Skeletal muscle tissue (tissue), 4 donors: ENCODE measurements around the gene DRAP1. TPM values are rescaled to one million over a fixed set of nuclear protein-coding genes. Genes with fewer than 3 reads are reported as not detected.
A peak's percentile ranks its signal among the peaks of the same experiment; 100 is the strongest.

ENCODE experiments used
- H3K27ac ChIP-seq: one replicate; pipeline ENCODE4 v1.7.0; 2013; ENCODE audit warnings: mild to moderate bottlenecking, low read depth, low read length, inconsistent platforms
- H3K27me3 ChIP-seq, 3 donors: one replicate each; pipeline ENCODE4 v1.7.0; 2013; ENCODE audit warnings: low read length in 3 of 3; ENCODE audit not compliant: control insufficient read depth in 3 of 3, insufficient read depth in 3 of 3
- H3K36me3 ChIP-seq, 3 donors: one replicate each; pipeline ENCODE4 v1.7.0; 2013; ENCODE audit warnings: low read length in 3 of 3; ENCODE audit not compliant: control insufficient read depth in 3 of 3, insufficient read depth in 3 of 3
- H3K4me1 ChIP-seq, 3 donors: one replicate each; pipeline ENCODE4 v1.7.0; 2013; ENCODE audit warnings: low read length in 3 of 3, mild to moderate bottlenecking in 3 of 3; ENCODE audit not compliant: control insufficient read depth in 3 of 3, insufficient read depth in 3 of 3
- H3K4me3 ChIP-seq, 3 donors: one replicate each; pipeline ENCODE4 v1.7.0; 2013; ENCODE audit warnings: low read length in 3 of 3
- H3K9ac ChIP-seq, 3 donors: one replicate each; pipeline ENCODE4 v1.7.0; 2013; ENCODE audit warnings: low read length in 3 of 3, mild to moderate bottlenecking in 3 of 3, moderate library complexity in 2 of 3, low read depth in 1 of 3
- H3K9me3 ChIP-seq, 3 donors: one replicate each; pipeline ENCODE4 v1.7.0; 2013; ENCODE audit warnings: low read length in 3 of 3; ENCODE audit not compliant: control insufficient read depth in 3 of 3
- total RNA-seq: library from RNA; depleted of rRNA; stranded (reverse); fragments of >200 nt; gene quantifications from one replicate; pipeline ENCODE4 v1.2.3, GENCODE V29; 2014
- donor health status: Osteomylitis.

The DRAP1 gene
- total RNA-seq, 1 donor from 2014 or later, result 71.0 TPM

DNA sequence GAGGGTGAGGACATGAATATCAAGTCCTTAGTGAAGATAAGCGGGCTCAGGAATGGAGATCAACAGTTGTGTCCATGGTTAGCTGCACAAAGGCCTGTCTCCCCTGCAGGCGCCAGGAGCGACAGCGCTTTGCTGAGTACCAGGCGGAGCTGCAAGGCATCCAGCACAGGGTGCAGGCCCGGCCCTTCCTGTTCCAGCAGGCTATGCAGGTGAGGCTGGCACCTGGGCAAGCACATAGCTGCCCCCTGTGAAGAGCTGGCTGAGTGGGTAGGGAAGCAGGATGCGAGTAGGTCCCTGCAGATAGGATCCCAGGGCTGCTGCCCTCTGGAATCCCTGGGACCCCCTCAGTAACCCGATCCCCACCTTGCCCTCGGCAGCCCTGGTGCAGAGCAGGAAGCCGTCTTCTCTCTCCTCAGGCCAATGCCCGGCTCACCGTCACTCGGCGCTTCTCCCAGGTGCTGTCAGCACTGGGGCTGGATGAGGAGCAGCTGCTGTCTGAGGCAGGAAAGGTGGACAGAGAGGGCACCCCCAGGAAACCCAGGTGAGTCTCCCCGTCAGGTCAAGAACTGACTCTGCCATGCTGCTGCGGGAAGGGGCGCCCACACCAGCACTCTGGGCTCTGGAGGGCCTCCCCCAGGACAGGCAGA lies 39.7 kb downstream of the DRAP1 start:
- H3K4me1 ChIP-seq, result peaks cover 17 to 20% (median 18%) of the 10 kb centered on the region in 3 donors
- H3K27ac ChIP-seq, result no peak overlapping the region
- no peaks in the 10 kb centered on the region for H3K9me3 ChIP-seq
- peaks cover 2 to 4% (median 2%) of the 10 kb centered on the region in 3 donors for H3K36me3 ChIP-seq
- peaks cover 4 to 16% (median 4%) of the 10 kb centered on the region in 3 donors for H3K27me3 ChIP-seq
- H3K9ac ChIP-seq, result no peak overlapping the region
- no peak overlapping the region for H3K4me3 ChIP-seq

DNA sequence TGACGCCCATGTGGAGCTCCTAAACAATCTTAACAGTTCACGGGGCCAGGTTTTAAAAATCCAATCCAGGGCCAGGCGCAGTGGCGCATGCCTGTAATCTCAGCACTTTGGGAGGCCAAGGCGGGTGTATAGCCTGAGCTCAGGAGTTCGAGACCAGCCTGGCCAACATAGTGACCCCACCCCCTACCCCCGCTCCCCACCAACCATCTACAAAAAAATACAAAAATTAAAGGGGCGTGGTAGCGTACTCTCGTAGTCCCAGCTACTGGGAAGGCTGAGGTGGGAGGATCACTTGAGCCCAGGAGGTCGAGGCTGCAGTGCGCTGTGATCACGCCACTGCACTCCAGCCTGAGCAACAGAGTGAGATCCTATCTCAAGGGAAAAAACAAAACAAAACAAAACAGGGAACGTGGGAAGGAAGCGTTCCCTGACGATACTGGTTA lies 41.6 kb downstream of the DRAP1 start:
- H3K27me3 ChIP-seq, result peaks cover under 1 to 12% (median under 1%) of the 10 kb centered on the region in 3 donors
- H3K4me3 ChIP-seq, result peak overlapping the region; percentile 75 to 99 (median 89)
- peak overlapping the region; percentile 79 for H3K27ac ChIP-seq
- H3K9ac ChIP-seq, result peak overlapping the region; percentile 83 to 99 (median 98)
- peaks cover 22 to 23% (median 22%) of the 10 kb centered on the region in 3 donors for H3K36me3 ChIP-seq
- H3K4me1 ChIP-seq, result peaks cover 18 to 26% (median 22%) of the 10 kb centered on the region in 3 donors
- no peaks in the 10 kb centered on the region for H3K9me3 ChIP-seq

DNA sequence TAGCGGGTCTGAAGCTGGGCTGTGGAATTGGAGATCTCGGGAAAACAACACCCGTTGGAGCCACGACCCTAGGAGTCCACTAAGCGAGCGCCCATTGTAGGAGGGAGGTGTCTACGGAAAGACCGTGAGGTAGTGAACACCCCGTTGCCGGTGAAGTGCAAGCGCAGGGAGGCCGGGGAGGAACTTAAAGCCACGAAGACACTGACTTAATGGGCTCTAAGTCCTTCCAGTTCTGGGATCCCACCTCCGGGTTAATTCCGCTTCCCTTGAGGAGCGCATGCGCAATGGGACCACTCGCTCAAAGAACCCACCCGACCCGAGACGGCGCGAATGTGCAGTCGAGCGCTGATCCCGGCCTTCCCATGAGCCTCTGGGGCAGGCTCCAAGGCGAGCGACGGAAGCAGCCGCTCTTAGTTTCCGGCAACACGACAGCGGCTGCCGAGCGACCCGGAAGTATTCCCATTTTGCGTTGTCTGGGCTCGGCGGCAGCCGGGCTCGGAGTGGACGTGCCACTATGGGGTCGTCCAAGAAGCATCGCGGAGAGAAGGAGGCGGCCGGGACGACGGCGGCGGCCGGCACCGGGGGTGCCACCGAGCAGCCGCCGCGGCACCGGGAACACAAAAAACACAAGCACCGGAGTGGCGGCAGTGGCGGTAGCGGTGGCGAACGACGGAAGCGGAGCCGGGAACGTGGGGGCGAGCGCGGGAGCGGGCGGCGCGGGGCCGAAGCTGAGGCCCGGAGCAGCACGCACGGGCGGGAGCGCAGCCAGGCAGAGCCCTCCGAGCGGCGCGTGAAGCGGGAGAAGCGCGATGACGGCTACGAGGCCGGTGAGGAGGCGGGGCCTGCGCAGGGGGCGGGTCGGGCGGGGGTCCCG lies 42.3 kb downstream of the DRAP1 start, which contains the start of gene SART1:
SART1 (plus strand) TSS at position 468 of the 874 bp plus-strand sequence; CDS start at position 515, 47 bp downstream.
- Histone ChIP-seq H3K9me3 (no peaks in the 10 kb centered on the region), H3K27ac (peak within 1 kb of the TSS; percentile 79), H3K27me3 (peaks cover 0 to 11% (median 0%) of the 10 kb centered on the region in 3 donors), H3K9ac (peak within 1 kb of the TSS; percentile 83 to 99 (median 98)), H3K36me3 (peaks cover 28 to 30% (median 28%) of the 10 kb centered on the region in 3 donors), H3K4me3 (peak within 1 kb of the TSS; percentile 75 to 99 (median 89)), H3K4me1 (peaks cover 18 to 26% (median 22%) of the 10 kb centered on the region in 3 donors)

DNA sequence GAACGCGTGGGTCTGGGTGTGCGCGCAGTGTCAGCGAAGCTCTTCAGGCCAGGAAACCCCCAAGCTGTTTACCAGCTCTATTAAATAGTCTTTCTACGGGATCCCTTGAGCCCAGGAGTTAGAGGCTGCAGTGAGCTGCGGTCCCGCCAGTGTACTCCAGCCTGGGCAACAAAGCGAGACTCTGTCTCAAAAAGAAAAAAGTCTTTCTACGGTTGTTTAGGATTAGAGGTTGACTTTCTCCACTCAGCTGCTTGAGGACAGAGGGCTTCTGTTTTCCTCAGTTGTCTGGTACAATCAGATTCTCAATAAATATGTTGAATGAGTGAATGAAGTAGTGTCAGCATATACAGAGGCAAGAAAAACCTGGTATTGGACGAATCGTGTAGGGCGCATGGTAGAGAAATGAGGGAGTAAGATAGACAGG lies 42.9 kb downstream of the DRAP1 start:
- H3K9me3 ChIP-seq, result no peaks in the 10 kb centered on the region
- H3K4me3 ChIP-seq, result peak overlapping the region; percentile 75 to 99 (median 89)
- H3K4me1 ChIP-seq, result peaks cover 18 to 26% (median 22%) of the 10 kb centered on the region in 3 donors
- H3K9ac ChIP-seq, result peak overlapping the region; percentile 48 to 98 (median 83)
- no peak overlapping the region for H3K27ac ChIP-seq
- peaks cover 0 to 5% (median 0%) of the 10 kb centered on the region in 3 donors for H3K27me3 ChIP-seq
- peaks cover 35 to 36% (median 35%) of the 10 kb centered on the region in 3 donors for H3K36me3 ChIP-seq

DNA sequence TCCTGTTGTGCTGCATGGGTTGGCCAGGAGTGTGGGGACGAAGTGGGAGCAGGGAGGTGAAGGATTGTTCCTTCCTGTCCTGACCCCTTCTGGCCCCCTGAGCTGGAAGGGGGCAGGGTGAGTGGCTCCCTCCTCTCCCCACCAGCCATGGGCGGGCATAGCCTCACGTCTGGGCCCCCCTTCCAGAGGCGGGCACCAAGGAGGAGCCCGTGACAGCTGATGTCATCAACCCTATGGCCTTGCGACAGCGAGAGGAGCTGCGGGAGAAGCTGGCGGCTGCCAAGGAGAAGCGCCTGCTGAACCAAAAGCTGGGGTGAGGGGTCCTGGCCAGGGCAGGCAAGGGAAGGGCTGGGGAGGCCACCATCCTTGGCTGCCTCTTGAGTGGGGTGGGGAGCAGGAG lies 45.7 kb downstream of the DRAP1 start:
- Histone ChIP-seq H3K4me1 (peaks cover 30 to 44% (median 37%) of the 10 kb centered on the region in 3 donors), H3K36me3 (peaks cover 50 to 55% (median 55%) of the 10 kb centered on the region in 3 donors), H3K4me3 (no peak overlapping the region), H3K9me3 (no peaks in the 10 kb centered on the region), H3K27ac (no peak overlapping the region), H3K27me3 (no peaks in the 10 kb centered on the region), H3K9ac (no peak overlapping the region)

DNA sequence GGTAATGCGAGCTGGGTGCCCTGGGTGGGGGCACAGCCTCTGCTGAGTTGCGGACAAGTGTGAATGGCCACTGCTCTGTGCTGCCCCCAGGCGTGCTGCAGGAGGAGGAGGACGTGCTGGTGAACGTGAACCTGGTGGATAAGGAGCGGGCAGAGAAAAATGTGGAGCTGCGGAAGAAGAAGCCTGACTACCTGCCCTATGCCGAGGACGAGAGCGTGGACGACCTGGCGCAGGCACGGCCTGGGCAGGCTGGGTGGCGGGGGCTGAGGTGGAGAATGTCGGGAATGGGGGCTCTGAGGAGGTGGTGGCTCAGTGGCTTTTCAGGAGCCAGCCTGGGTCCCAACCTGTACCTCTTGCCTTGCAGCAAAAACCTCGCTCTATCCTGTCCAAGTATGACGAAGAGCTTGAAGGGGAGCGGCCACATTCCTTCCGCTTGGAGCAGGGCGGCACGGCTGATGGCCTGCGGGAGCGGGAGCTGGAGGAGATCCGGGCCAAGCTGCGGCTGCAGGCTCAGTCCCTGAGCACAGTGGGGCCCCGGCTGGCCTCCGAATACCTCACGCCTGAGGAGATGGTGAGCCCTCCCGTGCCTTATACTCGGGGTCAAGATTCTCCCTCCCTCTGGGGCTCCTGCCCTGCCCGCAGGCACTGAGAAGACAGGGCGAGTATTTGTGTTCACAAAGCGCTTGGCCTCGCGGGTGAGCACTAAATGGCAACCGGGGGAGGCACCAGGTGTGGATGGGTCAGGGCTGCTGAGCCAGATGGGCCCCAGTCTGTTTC lies 46.9 kb downstream of the DRAP1 start:
- peaks cover 56 to 62% (median 59%) of the 10 kb centered on the region in 3 donors for H3K36me3 ChIP-seq
- no peaks in the 10 kb centered on the region for H3K9me3 ChIP-seq
- H3K4me3 ChIP-seq, result no peak overlapping the region
- H3K9ac ChIP-seq, result no peak overlapping the region
- no peak overlapping the region for H3K27ac ChIP-seq
- no peaks in the 10 kb centered on the region for H3K27me3 ChIP-seq
- H3K4me1 ChIP-seq, result peaks cover 30 to 46% (median 37%) of the 10 kb centered on the region in 3 donors

DNA sequence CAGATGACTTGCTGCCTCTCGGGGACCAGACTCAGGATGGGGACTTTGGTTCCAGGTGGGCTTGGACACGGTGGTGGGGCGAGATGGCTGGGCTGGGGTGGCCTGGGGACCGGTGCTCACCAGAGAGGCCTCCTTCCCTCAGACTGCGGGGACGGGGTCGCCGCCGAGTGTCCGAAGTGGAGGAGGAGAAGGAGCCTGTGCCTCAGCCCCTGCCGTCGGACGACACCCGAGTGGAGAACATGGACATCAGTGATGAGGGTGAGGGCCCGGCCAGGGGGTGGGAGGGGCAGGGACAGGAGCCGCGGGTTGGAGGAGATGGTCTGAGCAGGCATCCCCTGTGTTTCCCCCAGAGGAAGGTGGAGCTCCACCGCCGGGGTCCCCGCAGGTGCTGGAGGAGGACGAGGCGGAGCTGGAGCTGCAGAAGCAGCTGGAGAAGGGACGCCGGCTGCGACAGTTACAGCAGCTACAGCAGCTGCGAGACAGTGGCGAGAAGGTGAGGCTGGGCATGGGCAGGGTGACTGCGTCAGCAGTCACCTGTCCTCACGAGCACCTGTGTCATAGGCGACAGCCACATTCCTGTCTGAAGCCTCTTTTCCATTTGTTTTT lies 48.2 kb downstream of the DRAP1 start:
- no peaks in the 10 kb centered on the region for H3K9me3 ChIP-seq
- H3K9ac ChIP-seq, result no peak overlapping the region
- H3K27me3 ChIP-seq, result no peaks in the 10 kb centered on the region
- peaks cover 27 to 42% (median 33%) of the 10 kb centered on the region in 3 donors for H3K4me1 ChIP-seq
- peaks cover 56 to 64% (median 58%) of the 10 kb centered on the region in 3 donors for H3K36me3 ChIP-seq
- no peak overlapping the region for H3K4me3 ChIP-seq
- H3K27ac ChIP-seq, result no peak overlapping the region

DNA sequence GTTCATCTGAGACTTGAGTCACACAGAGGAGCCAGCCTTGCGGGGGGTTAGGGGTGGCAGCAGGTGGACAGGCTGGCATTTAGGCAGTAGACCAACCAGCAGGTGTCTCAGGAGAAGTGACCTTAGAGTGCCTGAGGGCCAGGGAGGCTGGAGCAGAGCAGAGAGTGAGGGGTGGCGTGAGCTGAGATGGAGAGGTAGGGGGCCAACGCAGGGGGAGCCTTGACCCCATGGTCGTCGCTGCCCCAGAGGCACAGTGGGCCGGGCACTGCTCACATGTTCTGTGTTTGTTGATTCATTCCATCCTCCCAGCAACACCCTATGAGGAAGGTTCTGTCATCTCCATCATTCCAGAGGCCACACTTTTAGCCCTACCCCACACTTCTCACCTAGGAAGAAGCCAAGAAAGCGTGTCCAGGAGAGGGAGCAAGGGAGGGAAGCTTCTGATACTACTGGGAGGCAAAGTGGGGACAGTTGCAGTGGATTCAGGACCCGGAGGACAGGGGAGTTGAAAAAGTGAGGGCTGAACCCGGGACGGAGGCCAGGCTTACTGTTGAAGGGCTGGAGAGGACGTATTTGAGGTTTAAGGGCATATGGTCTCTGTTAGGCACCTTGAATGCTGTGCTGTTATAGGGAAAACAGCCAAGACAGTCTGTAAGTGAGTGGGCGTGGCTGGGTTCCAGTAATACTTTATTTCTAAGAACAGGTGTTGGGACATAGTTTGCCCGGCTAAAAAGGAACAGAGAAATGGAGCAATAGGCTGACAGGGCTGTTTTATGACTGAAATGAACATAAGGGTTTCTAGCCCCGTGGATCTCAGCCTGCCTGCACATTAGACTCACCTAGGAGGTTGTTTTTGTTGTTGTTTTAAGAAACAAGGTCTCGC lies 49.6 kb downstream of the DRAP1 start:
- H3K9ac ChIP-seq, result peak overlapping the region; percentile 2 to 66 (median 51)
- H3K27ac ChIP-seq, result peak overlapping the region; percentile 43
- H3K36me3 ChIP-seq, result peaks cover 60 to 68% (median 62%) of the 10 kb centered on the region in 3 donors
- peaks cover 14 to 29% (median 20%) of the 10 kb centered on the region in 3 donors for H3K4me1 ChIP-seq
- no peaks in the 10 kb centered on the region for H3K27me3 ChIP-seq
- no peak overlapping the region for H3K4me3 ChIP-seq
- H3K9me3 ChIP-seq, result no peaks in the 10 kb centered on the region
